ENCODE measurements around the gene MYBPC1.

MYBPC1 gene

DNA sequence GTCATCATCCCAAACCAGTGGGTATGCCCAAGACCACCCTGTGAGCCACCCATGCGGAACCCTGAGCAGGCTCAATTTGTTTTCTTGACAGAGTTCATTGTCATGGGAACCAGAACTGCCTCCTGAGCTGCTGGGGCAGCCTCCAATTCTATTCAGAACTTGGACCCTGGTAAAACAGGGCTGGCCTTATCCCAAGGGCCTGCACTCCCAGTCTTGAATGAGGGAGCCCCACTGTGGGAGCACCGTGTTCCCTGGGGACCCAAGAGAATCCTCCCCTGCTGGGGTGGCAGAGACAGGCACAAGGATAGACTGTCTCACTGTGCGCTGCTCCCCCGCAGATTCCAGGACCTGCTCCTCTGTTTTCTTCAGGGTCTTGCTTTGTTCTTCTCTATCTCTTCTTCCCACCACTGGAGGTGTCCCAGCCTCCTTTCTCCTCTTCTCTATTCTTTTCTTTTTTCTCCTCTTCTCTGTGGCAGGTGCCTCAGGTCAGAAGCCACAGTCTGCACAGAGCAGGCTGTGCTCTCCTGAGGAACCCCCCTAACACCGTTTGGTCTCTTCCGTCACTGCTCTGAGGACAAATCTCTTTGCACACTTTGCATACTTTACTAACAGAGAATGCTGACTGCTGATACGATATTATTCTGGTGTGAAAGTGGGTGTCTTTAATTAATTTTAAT lies 71.4 kb downstream of the MYBPC1 start:
- no peak for DNase-seq (ENCODE audit: low spot score)
- no peak overlapping the region for H3K14ac ChIP-seq (ENCODE audit: low read length)
- WGBS, 2 donors (ENCODE audit: extremely low coverage in 2 of 2, insufficient read length in 2 of 2, insufficient replicate concordance in 1 of 2) = no CpG with 5 or more reads among the region's 7 CpGs

DNA sequence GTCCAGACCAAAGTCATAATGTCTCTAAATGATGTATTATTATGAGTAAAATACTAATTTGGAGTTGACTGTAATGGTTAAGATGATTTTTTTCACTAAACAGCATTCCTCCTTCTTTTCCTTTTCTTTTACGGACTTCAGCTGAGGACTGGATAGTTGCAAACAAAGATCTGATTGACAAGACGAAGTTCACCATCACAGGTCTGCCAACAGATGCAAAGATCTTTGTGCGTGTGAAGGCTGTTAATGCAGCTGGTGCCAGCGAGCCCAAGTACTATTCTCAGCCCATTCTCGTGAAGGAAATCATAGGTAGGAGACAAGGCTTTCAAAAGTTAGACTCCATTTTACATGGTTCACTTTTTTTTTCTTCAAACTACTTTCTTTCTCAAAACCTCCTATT lies 72.8 kb downstream of the MYBPC1 start:
- no peaks in the 10 kb centered on the region for H3K36me3 ChIP-seq (replicated peaks in 1 of 2; ENCODE audit: control insufficient read depth in 2 of 2, insufficient read depth in 2 of 2, low read length in 2 of 2)
- no peak overlapping the region for H2BK5ac ChIP-seq (ENCODE audit: low read length)
- H3K4me3 ChIP-seq (ENCODE audit: low read length in 2 of 2) = no peak overlapping the region
- no peaks in the 10 kb centered on the region for H3K9me3 ChIP-seq (replicated peaks in 1 of 2; ENCODE audit: control insufficient read depth in 2 of 2, insufficient read depth in 1 of 2, low read depth in 1 of 2, low read length in 2 of 2)
- no peak for DNase-seq (ENCODE audit: low spot score)
- no peak overlapping the region for H2BK120ac ChIP-seq (ENCODE audit: low read depth, low read length)
- no peak overlapping the region for H3K27ac ChIP-seq (replicated peaks; ENCODE audit: low read length)
- no peak overlapping the region for H3K18ac ChIP-seq (ENCODE audit: low read length)
- H3K79me1 ChIP-seq (ENCODE audit: low read depth, low read length) = no peaks in the 10 kb centered on the region
- H3K23ac ChIP-seq (ENCODE audit: low read depth, low read length, poor library complexity) = no peak overlapping the region
- no peak overlapping the region for H2AFZ ChIP-seq (ENCODE audit: low read length)
- H3K9ac ChIP-seq (ENCODE audit: low read depth, low read length, poor library complexity) = no peak overlapping the region
- no peak overlapping the region for H3K14ac ChIP-seq (ENCODE audit: low read length)
- H4K8ac ChIP-seq (ENCODE audit: low read depth, low read length) = no peak overlapping the region
- no peaks in the 10 kb centered on the region for H3K27me3 ChIP-seq (ENCODE audit: control insufficient read depth in 3 of 3, insufficient read depth in 3 of 3, low read depth in 1 of 3, low read length in 3 of 3)
- no peak overlapping the region for H3K4ac ChIP-seq (ENCODE audit: low read length)
- H3K4me2 ChIP-seq (ENCODE audit: insufficient read depth, low read length, poor library complexity, severe bottlenecking) = no peak overlapping the region
- no peak overlapping the region for H2BK15ac ChIP-seq (ENCODE audit: low read length)
- H3K4me1 ChIP-seq (ENCODE audit: control insufficient read depth in 2 of 2, insufficient read depth in 1 of 2, low read depth in 1 of 2, low read length in 2 of 2) = no peaks in the 10 kb centered on the region
- no peak overlapping the region for H4K91ac ChIP-seq (ENCODE audit: low read depth, low read length, poor library complexity)
- no peak overlapping the region for H2AK5ac ChIP-seq (ENCODE audit: low read depth, low read length)
- no CpG with 5 or more reads among the region's 5 CpGs for WGBS, 2 donors (ENCODE audit: extremely low coverage in 2 of 2, insufficient read length in 2 of 2, insufficient replicate concordance in 1 of 2)
- H2BK12ac ChIP-seq (ENCODE audit: low read length) = no peak overlapping the region

More for the DNA sequence above, 71.4 kb downstream of the MYBPC1 start:
- Histone ChIP-seq H3K79me1 (ENCODE audit: low read depth, low read length) (no peaks in the 10 kb centered on the region), H3K4me3 (ENCODE audit: low read length in 2 of 2) (no peak overlapping the region), H3K9me3 (replicated peaks in 1 of 2; ENCODE audit: control insufficient read depth in 2 of 2, insufficient read depth in 1 of 2, low read depth in 1 of 2, low read length in 2 of 2) (no peaks in the 10 kb centered on the region), H2BK12ac (ENCODE audit: low read length) (no peak overlapping the region), H3K27ac (replicated peaks; ENCODE audit: low read length) (no peak overlapping the region), H4K91ac (ENCODE audit: low read depth, low read length, poor library complexity) (no peak overlapping the region), H3K23ac (ENCODE audit: low read depth, low read length, poor library complexity) (no peak overlapping the region), H3K9ac (ENCODE audit: low read depth, low read length, poor library complexity) (no peak overlapping the region), H2BK15ac (ENCODE audit: low read length) (no peak overlapping the region), H3K4me1 (ENCODE audit: control insufficient read depth in 2 of 2, insufficient read depth in 1 of 2, low read depth in 1 of 2, low read length in 2 of 2) (no peaks in the 10 kb centered on the region), H3K18ac (ENCODE audit: low read length) (no peak overlapping the region), H2BK5ac (ENCODE audit: low read length) (no peak overlapping the region), H2BK120ac (ENCODE audit: low read depth, low read length) (no peak overlapping the region), H3K36me3 (replicated peaks in 1 of 2; ENCODE audit: control insufficient read depth in 2 of 2, insufficient read depth in 2 of 2, low read length in 2 of 2) (no peaks in the 10 kb centered on the region), H4K8ac (ENCODE audit: low read depth, low read length) (no peak overlapping the region), H3K4me2 (ENCODE audit: insufficient read depth, low read length, poor library complexity, severe bottlenecking) (no peak overlapping the region), H3K4ac (ENCODE audit: low read length) (no peak overlapping the region), H2AK5ac (ENCODE audit: low read depth, low read length) (no peak overlapping the region), H3K27me3 (ENCODE audit: control insufficient read depth in 3 of 3, insufficient read depth in 3 of 3, low read depth in 1 of 3, low read length in 3 of 3) (no peaks in the 10 kb centered on the region), H2AFZ (ENCODE audit: low read length) (no peak overlapping the region)

DNA sequence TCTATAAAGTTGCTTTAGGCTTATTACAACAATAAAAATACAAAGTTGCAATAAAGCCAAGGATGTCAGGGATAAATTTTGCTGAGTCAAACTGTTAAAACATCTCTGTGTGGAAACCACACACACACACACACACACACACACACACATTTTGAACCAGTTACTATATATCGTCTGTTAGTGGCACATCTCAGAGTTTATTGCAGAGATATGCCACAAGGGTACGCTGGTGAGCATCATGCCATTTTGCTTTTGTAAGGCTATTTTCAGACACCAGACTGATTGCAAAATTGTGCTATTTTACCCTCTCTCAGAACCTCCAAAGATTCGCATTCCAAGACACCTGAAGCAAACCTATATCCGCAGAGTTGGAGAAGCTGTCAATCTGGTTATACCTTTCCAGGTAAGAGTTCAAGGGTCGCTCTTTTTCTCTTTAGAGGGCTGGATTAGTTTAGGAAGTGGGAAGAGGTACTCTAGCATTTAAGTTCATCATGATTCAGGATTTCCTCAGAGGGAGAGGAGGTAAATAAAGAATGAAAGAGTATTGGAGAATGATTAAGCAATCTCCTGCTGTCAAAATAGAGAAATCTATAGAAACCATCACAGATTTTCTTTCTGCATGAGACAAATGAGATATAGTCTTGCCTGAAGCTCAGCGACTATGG lies 75.4 kb downstream of the MYBPC1 start:
- no peak overlapping the region for H3K4me2 ChIP-seq (ENCODE audit: insufficient read depth, low read length, poor library complexity, severe bottlenecking)
- no peak overlapping the region for H2BK5ac ChIP-seq (ENCODE audit: low read length)
- H3K9me3 ChIP-seq (replicated peaks in 1 of 2; ENCODE audit: control insufficient read depth in 2 of 2, insufficient read depth in 1 of 2, low read depth in 1 of 2, low read length in 2 of 2) = no peaks in the 10 kb centered on the region
- H3K36me3 ChIP-seq (replicated peaks in 1 of 2; ENCODE audit: control insufficient read depth in 2 of 2, insufficient read depth in 2 of 2, low read length in 2 of 2) = no peaks in the 10 kb centered on the region
- no peak overlapping the region for H3K27ac ChIP-seq (replicated peaks; ENCODE audit: low read length)
- no peak overlapping the region for H2AK5ac ChIP-seq (ENCODE audit: low read depth, low read length)
- H2BK120ac ChIP-seq (ENCODE audit: low read depth, low read length) = no peak overlapping the region
- no peak overlapping the region for H3K4me3 ChIP-seq (ENCODE audit: low read length in 2 of 2)
- H3K18ac ChIP-seq (ENCODE audit: low read length) = no peak overlapping the region
- H4K8ac ChIP-seq (ENCODE audit: low read depth, low read length) = no peak overlapping the region
- no peaks in the 10 kb centered on the region for H3K79me1 ChIP-seq (ENCODE audit: low read depth, low read length)
- H3K27me3 ChIP-seq (ENCODE audit: control insufficient read depth in 3 of 3, insufficient read depth in 3 of 3, low read depth in 1 of 3, low read length in 3 of 3) = no peaks in the 10 kb centered on the region
- no peak overlapping the region for H2BK15ac ChIP-seq (ENCODE audit: low read length)
- H3K4me1 ChIP-seq (ENCODE audit: control insufficient read depth in 2 of 2, insufficient read depth in 1 of 2, low read depth in 1 of 2, low read length in 2 of 2) = no peaks in the 10 kb centered on the region
- no peak overlapping the region for H2AFZ ChIP-seq (ENCODE audit: low read length)
- no peak overlapping the region for H2BK12ac ChIP-seq (ENCODE audit: low read length)
- H3K4ac ChIP-seq (ENCODE audit: low read length) = no peak overlapping the region
- no CpG with 5 or more reads among the region's 6 CpGs for WGBS, 2 donors (ENCODE audit: extremely low coverage in 2 of 2, insufficient read length in 2 of 2, insufficient replicate concordance in 1 of 2)
- H3K23ac ChIP-seq (ENCODE audit: low read depth, low read length, poor library complexity) = no peak overlapping the region
- no peak overlapping the region for H4K91ac ChIP-seq (ENCODE audit: low read depth, low read length, poor library complexity)
- H3K14ac ChIP-seq (ENCODE audit: low read length) = no peak overlapping the region
- peak; percentile 8 for DNase-seq (ENCODE audit: low spot score)
- H3K9ac ChIP-seq (ENCODE audit: low read depth, low read length, poor library complexity) = no peak overlapping the region

DNA sequence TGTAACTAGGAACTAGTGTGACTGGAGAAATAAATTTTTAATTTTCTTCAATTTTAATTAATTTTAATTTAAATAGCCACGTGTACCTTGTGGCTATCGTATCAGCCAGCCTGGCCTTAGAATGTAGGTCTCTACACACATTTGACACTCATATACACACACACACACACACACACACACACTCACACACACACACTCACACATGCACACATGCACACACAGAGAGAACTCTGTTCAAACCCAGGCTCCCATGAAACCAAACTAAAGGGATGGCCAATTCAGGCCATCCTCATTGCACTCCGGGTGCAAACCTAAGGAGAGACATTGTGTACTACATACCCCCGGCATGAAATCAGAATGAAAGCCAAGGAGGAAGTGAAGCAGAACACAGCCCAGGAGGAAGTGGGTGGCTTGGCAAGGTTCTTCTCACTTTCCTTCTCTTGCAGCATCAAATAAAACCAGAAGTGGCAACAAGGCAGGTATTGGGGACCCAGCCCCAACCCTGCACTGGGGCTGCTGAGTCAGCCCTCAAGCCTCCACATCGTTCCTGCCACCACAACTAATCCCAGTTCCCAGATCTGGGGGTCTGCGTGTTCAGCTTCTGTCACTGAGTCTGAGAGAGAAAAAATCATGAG lies 76.5 kb downstream of the MYBPC1 start:
- Histone ChIP-seq H4K8ac (ENCODE audit: low read depth, low read length) (no peak overlapping the region), H3K4ac (ENCODE audit: low read length) (no peak overlapping the region), H3K4me2 (ENCODE audit: insufficient read depth, low read length, poor library complexity, severe bottlenecking) (no peak overlapping the region), H3K4me3 (ENCODE audit: low read length in 2 of 2) (no peak overlapping the region), H4K91ac (ENCODE audit: low read depth, low read length, poor library complexity) (no peak overlapping the region), H2AFZ (ENCODE audit: low read length) (no peak overlapping the region), H3K14ac (ENCODE audit: low read length) (no peak overlapping the region), H2BK15ac (ENCODE audit: low read length) (no peak overlapping the region), H2BK12ac (ENCODE audit: low read length) (no peak overlapping the region), H3K9ac (ENCODE audit: low read depth, low read length, poor library complexity) (no peak overlapping the region), H2AK5ac (ENCODE audit: low read depth, low read length) (no peak overlapping the region), H3K79me1 (ENCODE audit: low read depth, low read length) (no peaks in the 10 kb centered on the region), H3K27ac (replicated peaks; ENCODE audit: low read length) (no peak overlapping the region), H2BK120ac (ENCODE audit: low read depth, low read length) (no peak overlapping the region), H3K27me3 (ENCODE audit: control insufficient read depth in 3 of 3, insufficient read depth in 3 of 3, low read depth in 1 of 3, low read length in 3 of 3) (no peaks in the 10 kb centered on the region), H3K4me1 (ENCODE audit: control insufficient read depth in 2 of 2, insufficient read depth in 1 of 2, low read depth in 1 of 2, low read length in 2 of 2) (no peaks in the 10 kb centered on the region), H3K36me3 (replicated peaks in 1 of 2; ENCODE audit: control insufficient read depth in 2 of 2, insufficient read depth in 2 of 2, low read length in 2 of 2) (no peaks in the 10 kb centered on the region), H2BK5ac (ENCODE audit: low read length) (no peak overlapping the region), H3K9me3 (replicated peaks in 1 of 2; ENCODE audit: control insufficient read depth in 2 of 2, insufficient read depth in 1 of 2, low read depth in 1 of 2, low read length in 2 of 2) (no peaks in the 10 kb centered on the region), H3K23ac (ENCODE audit: low read depth, low read length, poor library complexity) (no peak overlapping the region), H3K18ac (ENCODE audit: low read length) (no peak overlapping the region)
- no peak for DNase-seq (ENCODE audit: low spot score)
- no CpG with 5 or more reads among the region's 6 CpGs for WGBS, 2 donors (ENCODE audit: extremely low coverage in 2 of 2, insufficient read length in 2 of 2, insufficient replicate concordance in 1 of 2)

Measured in neuronal stem cell (in vitro differentiated cells).